ENCODE measurements around the gene DYSF. TPM values are rescaled to one million over a fixed set of nuclear protein-coding genes. Genes with fewer than 3 reads are reported as not detected.
A peak's percentile ranks its signal among the peaks of the same experiment; 100 is the strongest.

Gene DYSF
- total RNA-seq, 1 donor: 0.18 TPM

DNA sequence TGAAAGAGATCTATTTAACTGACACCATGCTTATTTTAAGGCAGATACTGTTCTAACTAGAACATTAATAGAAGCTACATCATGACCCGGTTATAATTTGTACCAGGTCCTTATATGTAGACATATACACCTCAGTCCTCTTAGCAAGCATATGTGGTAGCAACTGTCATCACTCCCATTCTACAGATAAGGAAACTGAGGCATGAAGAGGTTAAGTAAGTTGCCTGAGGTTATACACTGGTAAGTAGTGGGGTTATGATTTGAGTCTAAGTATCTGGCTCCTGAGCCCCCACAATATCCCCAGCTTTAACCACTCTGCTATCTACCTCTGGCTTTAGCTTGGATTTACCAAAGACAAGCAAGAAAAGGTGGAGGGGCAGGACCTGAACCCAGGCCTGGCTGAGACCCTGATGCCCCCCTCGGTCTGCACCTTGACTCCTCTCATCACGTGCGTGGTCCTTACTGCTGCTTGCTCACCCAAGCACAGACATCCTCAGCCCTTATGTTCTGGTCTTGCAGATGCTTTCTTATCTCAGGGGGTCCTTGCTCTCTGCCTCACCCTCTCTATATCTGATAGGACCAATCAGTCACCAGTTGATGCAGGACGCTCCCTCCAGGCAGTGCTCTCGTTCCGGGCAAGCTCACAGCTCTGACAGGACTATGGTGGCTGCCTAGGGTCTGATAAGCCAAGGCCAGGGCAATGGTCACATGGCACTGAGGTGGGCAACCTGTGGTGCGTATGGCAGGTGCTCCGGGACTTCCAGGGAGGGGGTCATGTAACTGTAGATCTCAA lies 4.0 kb downstream of the DYSF start:
- H3K4me3 ChIP-seq (ENCODE audit: low read depth, low read length): no peak overlapping the region
- TF ChIP-seq, protein P1, sequence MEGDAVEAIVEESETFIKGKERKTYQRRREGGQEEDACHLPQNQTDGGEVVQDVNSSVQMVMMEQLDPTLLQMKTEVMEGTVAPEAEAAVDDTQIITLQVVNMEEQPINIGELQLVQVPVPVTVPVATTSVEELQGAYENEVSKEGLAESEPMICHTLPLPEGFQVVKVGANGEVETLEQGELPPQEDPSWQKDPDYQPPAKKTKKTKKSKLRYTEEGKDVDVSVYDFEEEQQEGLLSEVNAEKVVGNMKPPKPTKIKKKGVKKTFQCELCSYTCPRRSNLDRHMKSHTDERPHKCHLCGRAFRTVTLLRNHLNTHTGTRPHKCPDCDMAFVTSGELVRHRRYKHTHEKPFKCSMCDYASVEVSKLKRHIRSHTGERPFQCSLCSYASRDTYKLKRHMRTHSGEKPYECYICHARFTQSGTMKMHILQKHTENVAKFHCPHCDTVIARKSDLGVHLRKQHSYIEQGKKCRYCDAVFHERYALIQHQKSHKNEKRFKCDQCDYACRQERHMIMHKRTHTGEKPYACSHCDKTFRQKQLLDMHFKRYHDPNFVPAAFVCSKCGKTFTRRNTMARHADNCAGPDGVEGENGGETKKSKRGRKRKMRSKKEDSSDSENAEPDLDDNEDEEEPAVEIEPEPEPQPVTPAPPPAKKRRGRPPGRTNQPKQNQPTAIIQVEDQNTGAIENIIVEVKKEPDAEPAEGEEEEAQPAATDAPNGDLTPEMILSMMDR (IDR thresholded peaks at IDR 0.05; ENCODE audit: insufficient read depth, low read length): no peak
- DNase-seq (ENCODE audit: low read depth): no peak

DNA sequence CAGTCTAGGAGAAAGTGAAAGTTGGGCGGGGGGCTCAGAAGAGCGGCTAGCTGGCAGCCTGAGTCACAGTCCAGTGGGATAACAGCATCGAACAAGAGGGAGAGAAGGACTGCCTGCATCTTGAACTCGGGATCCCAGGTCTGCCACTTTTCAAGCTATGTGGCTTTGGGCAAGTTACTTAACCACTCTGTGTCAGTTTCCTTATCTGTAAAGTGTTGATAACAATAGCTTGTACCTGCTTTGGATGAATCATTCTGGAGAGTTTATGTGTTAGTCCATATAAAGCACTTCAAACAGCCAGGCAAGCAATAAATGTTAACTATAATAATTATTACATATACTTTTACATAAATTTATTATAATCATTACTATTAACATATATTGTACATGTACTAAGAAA lies 4.6 kb downstream of the DYSF start:
- TF ChIP-seq, protein P1 (IDR thresholded peaks at IDR 0.05; ENCODE audit: insufficient read depth, low read length): no peak
- DNase-seq (ENCODE audit: low read depth): no peak
- no peak overlapping the region for H3K4me3 ChIP-seq (ENCODE audit: low read depth, low read length)

DNA sequence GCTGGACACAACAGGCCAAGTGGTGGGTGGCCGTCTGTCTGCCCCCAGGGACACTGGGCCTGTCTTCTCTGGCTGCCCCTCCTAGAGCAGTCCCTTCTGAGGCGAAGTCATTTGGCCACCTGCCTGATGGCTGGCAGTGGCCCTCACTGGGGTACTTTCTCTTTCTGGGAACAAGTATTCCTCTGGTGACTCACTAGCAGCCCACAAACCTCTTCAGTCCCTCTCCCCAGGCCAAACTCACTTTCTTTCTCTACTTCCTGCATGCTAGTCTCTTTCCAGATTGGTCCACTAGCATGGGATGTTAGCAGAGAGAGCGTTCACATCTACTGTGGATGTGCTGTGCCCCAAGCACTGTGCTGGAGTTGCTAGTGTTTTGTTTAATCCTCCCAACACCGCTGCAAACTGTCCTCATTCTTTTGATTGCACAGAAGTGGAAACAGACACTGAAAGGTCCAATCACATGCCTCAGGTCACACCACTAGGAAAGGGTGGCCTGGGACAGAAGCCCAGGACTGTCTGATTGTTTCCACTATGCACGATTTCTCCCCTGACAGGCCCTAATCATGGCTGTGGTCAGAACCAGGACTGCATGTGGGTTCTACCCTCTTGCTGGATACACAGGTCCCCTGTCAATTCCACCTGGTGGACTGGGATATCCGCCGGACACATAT lies 5.2 kb downstream of the DYSF start:
- peak; percentile 43 for DNase-seq (ENCODE audit: low read depth)

DNA sequence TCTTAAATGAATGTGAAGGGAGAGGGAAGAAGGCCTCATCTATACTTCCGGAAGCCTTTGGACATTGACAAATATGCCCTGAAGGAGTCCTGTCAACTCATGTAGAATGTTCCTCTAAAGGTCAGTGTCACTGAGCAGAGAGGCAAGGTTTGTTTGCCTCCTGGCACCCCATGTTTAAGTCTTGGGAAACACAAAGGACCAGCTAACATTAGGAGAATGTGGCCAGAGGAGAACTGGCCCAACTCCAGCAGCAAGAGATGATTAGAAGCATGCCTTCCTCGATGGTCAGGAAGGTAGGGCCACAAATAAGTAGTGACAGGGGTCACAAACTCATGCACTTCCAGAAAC lies 5.7 kb downstream of the DYSF start:
- TF ChIP-seq, protein P1 (IDR thresholded peaks at IDR 0.05; ENCODE audit: insufficient read depth, low read length): no peak
- H3K4me3 ChIP-seq (ENCODE audit: low read depth, low read length): no peak overlapping the region
- DNase-seq (ENCODE audit: low read depth): no peak

More for the DNA sequence above, 5.2 kb downstream of the DYSF start:
- H3K4me3 ChIP-seq (ENCODE audit: low read depth, low read length): no peak overlapping the region
- TF ChIP-seq, protein P1 (IDR thresholded peaks at IDR 0.05; ENCODE audit: insufficient read depth, low read length): no peak

DNA sequence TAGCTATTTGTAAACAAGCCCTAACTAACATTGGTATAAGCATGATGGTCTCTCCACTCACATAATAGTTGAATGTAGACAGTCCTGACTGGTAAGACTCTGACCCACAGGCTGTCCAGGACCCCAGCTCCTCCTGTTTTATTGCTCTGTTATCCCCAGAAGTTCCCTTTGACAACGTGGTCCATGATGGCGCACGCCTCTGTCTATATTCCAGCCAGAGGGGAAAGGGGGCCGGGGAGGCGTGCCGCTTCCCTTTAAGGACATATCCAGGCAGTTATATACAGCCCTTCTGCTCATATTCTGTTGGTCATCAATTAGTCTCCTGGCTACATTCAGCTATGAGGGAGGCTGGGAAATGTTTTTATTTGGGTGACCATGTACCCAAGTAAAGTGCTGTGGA lies 6.7 kb downstream of the DYSF start:
- TF ChIP-seq, protein P1 (IDR thresholded peaks at IDR 0.05; ENCODE audit: insufficient read depth, low read length): no peak
- no peak for DNase-seq (ENCODE audit: low read depth)
- no peak overlapping the region for H3K4me3 ChIP-seq (ENCODE audit: low read depth, low read length)

DNA sequence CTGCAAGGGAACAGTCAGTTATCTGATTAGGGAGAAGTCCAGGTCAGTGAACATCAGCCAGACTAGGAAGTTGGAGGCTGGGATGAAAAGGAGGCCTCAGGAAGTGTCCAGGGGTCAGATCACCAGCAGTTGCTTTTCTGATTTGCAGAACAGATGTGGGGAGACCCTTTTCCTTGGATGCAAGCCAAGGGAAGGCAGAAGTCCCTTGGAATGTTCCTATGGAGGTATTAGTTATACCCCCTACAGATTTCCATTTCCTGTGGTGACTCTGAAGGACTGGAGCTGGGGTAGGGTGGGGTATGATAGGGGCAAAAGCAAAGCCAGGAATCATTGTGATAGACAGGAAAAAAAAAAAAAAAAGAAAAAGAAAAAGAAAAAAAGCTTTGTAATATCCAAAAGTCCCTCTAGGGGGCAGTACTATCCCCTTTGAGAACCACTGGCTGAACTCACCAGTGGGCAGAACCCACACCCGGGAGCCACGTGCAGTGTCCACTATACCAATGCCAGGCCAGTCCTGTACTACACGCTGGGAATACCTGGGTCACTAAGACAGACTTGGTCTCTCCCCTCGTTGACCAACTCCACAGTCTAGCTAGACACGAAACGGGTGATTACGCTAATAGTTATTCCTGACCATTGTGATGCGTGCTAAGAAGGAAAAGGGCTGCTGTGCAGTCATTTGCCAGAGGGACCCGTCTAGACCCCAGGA lies 7.4 kb downstream of the DYSF start:
- H3K4me3 ChIP-seq (ENCODE audit: low read depth, low read length): no peak overlapping the region
- DNase-seq (ENCODE audit: low read depth): peak; percentile 30
- TF ChIP-seq, protein P1 (IDR thresholded peaks at IDR 0.05; ENCODE audit: insufficient read depth, low read length): peak; percentile 60

Data from fibroblast of the aortic adventitia (primary cell).